Endodermal cell (in vitro differentiated cells): ENCODE measurements around the gene GPC6. TPM values are rescaled to one million over a fixed set of nuclear protein-coding genes. Genes with fewer than 3 reads are reported as not detected.

Source experiments
- DNase-seq: peaks from one replicate; pipeline ENCODE4 v3.0.0-alpha.2; 2017
- H3K27ac ChIP-seq: 2 replicates; pipeline ENCODE4 v1.5.1; 2013; ENCODE audit warnings: mild to moderate bottlenecking, low read depth, low read length, moderate library complexity
- H3K27me3 ChIP-seq: 2 replicates; pipeline ENCODE4 v1.6.1; 2013; ENCODE audit warnings: mild to moderate bottlenecking, low read length, moderate library complexity; ENCODE audit not compliant: insufficient read depth, control insufficient read depth, poor library complexity, severe bottlenecking
- H3K36me3 ChIP-seq: 2 replicates; pipeline ENCODE4 v1.7.0; 2013; ENCODE audit warnings: mild to moderate bottlenecking, low read length, moderate library complexity; ENCODE audit not compliant: control insufficient read depth, insufficient read depth
- H3K4me1 ChIP-seq: one replicate; pipeline ENCODE4 v1.7.0; 2013; ENCODE audit warnings: low read length; ENCODE audit not compliant: control insufficient read depth, insufficient read depth
- H3K4me3 ChIP-seq: 2 replicates; pipeline ENCODE4 v1.5.1; 2013; ENCODE audit warnings: mild to moderate bottlenecking, low read length, moderate library complexity
- H3K9ac ChIP-seq: 2 replicates; pipeline ENCODE4 v1.6.1; 2013; ENCODE audit warnings: mild to moderate bottlenecking, low read length, moderate library complexity; ENCODE audit not compliant: poor library complexity, severe bottlenecking; ENCODE audit errors: extremely low read depth
- H3K9me3 ChIP-seq: 2 replicates; pipeline ENCODE4 v1.6.1; 2013; ENCODE audit warnings: mild to moderate bottlenecking, low read length, moderate library complexity; ENCODE audit not compliant: control insufficient read depth
- H3K27ac Mint-ChIP-seq: 2 replicates; pipeline ENCODE4 v1.8.0; 2020; ENCODE audit warnings: mixed read lengths
- H3K27me3 Mint-ChIP-seq: 2 replicates; pipeline ENCODE4 v1.8.0; 2021; ENCODE audit warnings: mild to moderate bottlenecking, mixed read lengths; ENCODE audit not compliant: insufficient read depth
- H3K36me3 Mint-ChIP-seq: 2 replicates; pipeline ENCODE4 v1.8.0; 2020; ENCODE audit warnings: low read depth, mixed read lengths
- H3K4me1 Mint-ChIP-seq: 2 replicates; pipeline ENCODE4 v1.8.0; 2020; ENCODE audit warnings: mixed read lengths
- H3K4me3 Mint-ChIP-seq: 2 replicates; pipeline ENCODE4 v1.8.0; 2020; ENCODE audit warnings: mild to moderate bottlenecking, moderate library complexity, mixed read lengths
- H3K9me3 Mint-ChIP-seq: 2 replicates; pipeline ENCODE4 v1.8.0; 2020; ENCODE audit warnings: mild to moderate bottlenecking, mixed read lengths
- CTCF ChIP-seq: fragments of 200-600 bp; sonication (generic); conservative IDR thresholded peaks from 2 replicates; pipeline ENCODE4 v1.5.0; 2021; ENCODE audit warnings: antibody characterized with exemption, mild to moderate bottlenecking
- WGBS, 2 experiments: methylation state at CpG; one replicate each; pipeline versions ENCODE4 v1.1.5 to v1.1.7; 2013; ENCODE audit warnings: missing lambda C conversion rate in 2 of 2, mixed read lengths in 1 of 2; ENCODE audit not compliant: insufficient coverage in 1 of 2, insufficient read length in 1 of 2; 5-methylcytosine and 5-hydroxymethylcytosine counted together
- total RNA-seq, 2 donors: library from RNA; stranded (reverse); fragmentation: NEBNext Ultra II Directional in 1 of 2; extraction: Animal tissue kit (Norgen Biotek cat#: 25700) in 1 of 2; gene quantifications; 2 replicates in 1 of 2; 3 replicates in 1 of 2; pipeline ENCODE4 v1.2.1, GENCODE V29; 2021

Gene GPC6
- total RNA-seq, 2 donors from 2014 or later = 69.6 to 80.4 TPM

- Histone ChIP-seq H3K9ac (no peak overlapping the region), H3K27ac (no peak overlapping the region), H3K4me3 (no peak overlapping the region), H3K36me3 (no peaks in the 10 kb centered on the region), H3K4me1 (no peaks in the 10 kb centered on the region), H3K27me3 (no peaks in the 10 kb centered on the region), H3K9me3 (no peaks in the 10 kb centered on the region)
- no peak for DNase-seq
- no peak overlapping the region for H3K4me3 Mint-ChIP-seq
- 100% methylated on average over 2 of the region's 2 CpGs for WGBS, 2 experiments
- no peak for TF ChIP-seq CTCF
- H3K36me3 Mint-ChIP-seq = peaks cover 2% of the 10 kb centered on the region
- no peak overlapping the region for H3K27ac Mint-ChIP-seq
- H3K27me3 Mint-ChIP-seq = peaks cover 14% of the 10 kb centered on the region
- peaks cover 5% of the 10 kb centered on the region for H3K4me1 Mint-ChIP-seq
- no peaks in the 10 kb centered on the region for H3K9me3 Mint-ChIP-seq
These were observed 919.4 kb downstream of the GPC6 start for GRCh38 chr13:94145966-94146365.

DNA sequence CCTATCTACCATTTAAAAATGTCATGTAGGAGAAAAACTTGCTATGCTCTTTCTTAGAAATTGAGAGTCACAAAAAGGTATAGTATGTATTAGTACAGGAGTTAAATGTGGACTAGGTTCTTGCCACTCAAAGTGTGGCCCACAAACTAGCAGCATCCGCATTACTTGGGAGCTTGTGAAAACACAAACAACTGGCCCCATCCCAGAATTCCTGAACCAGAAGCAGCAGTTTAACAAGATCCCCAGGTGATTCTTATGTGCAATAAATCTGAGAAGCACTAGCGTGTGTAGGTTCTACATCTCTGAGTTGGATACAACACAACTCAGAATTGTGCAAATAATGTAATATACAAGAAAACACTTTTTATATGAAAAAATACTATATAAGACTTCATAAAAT lies 927.0 kb downstream of the GPC6 start:
- Mint-ChIP-seq H3K36me3 (peaks cover 2% of the 10 kb centered on the region), H3K4me1 (peaks cover 12% of the 10 kb centered on the region), H3K27me3 (peaks cover 5% of the 10 kb centered on the region), H3K9me3 (no peaks in the 10 kb centered on the region), H3K27ac (no peak overlapping the region), H3K4me3 (no peak overlapping the region)
- H3K9me3 ChIP-seq = no peaks in the 10 kb centered on the region
- H3K9ac ChIP-seq = no peak overlapping the region
- no peak overlapping the region for H3K4me3 ChIP-seq
- DNase-seq = no peak
- H3K36me3 ChIP-seq = no peaks in the 10 kb centered on the region
- WGBS, 2 experiments = 94% methylated on average over 2 of the region's 2 CpGs; no CpG with 5 or more reads in 1 of the 2 experiments
- H3K4me1 ChIP-seq = peaks cover 2% of the 10 kb centered on the region
- no peak for TF ChIP-seq CTCF
- H3K27me3 ChIP-seq = no peaks in the 10 kb centered on the region
- H3K27ac ChIP-seq = no peak overlapping the region

DNA sequence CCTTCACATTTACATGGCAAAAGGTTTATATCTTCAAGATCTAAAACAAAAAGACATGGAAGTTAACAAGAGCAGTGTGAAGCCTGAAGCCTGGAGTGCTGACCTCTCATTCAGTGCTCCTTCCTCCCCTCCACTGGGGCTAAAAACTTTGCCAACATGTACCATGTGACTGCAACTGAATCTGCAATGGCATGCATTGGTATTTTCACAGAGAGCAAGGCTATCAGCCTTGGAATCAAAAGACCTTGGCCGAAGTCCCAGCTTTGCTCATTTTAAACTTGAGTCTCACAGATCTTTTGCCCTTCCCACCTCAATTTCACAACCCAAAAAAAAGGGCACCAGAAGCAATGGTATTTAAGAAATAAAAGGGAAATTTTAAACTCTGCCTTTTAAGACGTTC lies 927.8 kb downstream of the GPC6 start:
- DNase-seq = peak; percentile 52

More for the DNA sequence above, 927.8 kb downstream of the GPC6 start:
- Histone ChIP-seq H3K4me1 (peaks cover 2% of the 10 kb centered on the region), H3K27ac (no peak overlapping the region), H3K4me3 (no peak overlapping the region), H3K27me3 (no peaks in the 10 kb centered on the region), H3K9ac (no peak overlapping the region), H3K9me3 (no peaks in the 10 kb centered on the region), H3K36me3 (no peaks in the 10 kb centered on the region)
- H3K27ac Mint-ChIP-seq = no peak overlapping the region
- WGBS, 2 experiments = 82 to 86% methylated on average over 2 of the region's 2 CpGs
- H3K36me3 Mint-ChIP-seq = peaks cover 2% of the 10 kb centered on the region
- no peak for TF ChIP-seq CTCF
- peaks cover 5% of the 10 kb centered on the region for H3K27me3 Mint-ChIP-seq
- H3K4me1 Mint-ChIP-seq = peaks cover 12% of the 10 kb centered on the region
- H3K9me3 Mint-ChIP-seq = no peaks in the 10 kb centered on the region
- H3K4me3 Mint-ChIP-seq = no peak overlapping the region
